GM18505 (cell line): Measurements from ENCODE around the gene CYTH2.
"Not testable (repeated sequence)": the region's sequence is repeated elsewhere in the genome, so short reads cannot be mapped to it uniquely, and the experiment has no call there.

Experiments
- ATAC-seq: cut with Tn5 transposase; IDR thresholded peaks from one replicate; pipeline ENCODE4 v1.9.1; 2021; ENCODE audit not compliant: unreplicated experiment
- POLR2A ChIP-seq: IDR thresholded peaks from 4 replicates; pipeline ENCODE4 v1.6.1; 2011; ENCODE audit warnings: borderline replicate concordance; ENCODE audit not compliant: insufficient read depth, insufficient read length; ENCODE audit errors: extremely low read depth

The CYTH2 gene

GRCh38 chr19:48477067-48477685 is 8.0 kb downstream of the CYTH2 start:
- no peak for TF ChIP-seq POLR2A
- ATAC-seq: no peak

GRCh38 chr19:48477698-48478338 is 8.6 kb downstream of the CYTH2 start:
- no peak for TF ChIP-seq POLR2A
- no peak for ATAC-seq

- TF ChIP-seq POLR2A: no peak
- ATAC-seq: no peak
These were observed 9.4 kb downstream of the CYTH2 start for GRCh38 chr19:48478339-48479256.

- TF ChIP-seq POLR2A: no peak
- no peak for ATAC-seq
These were observed 10.5 kb downstream of the CYTH2 start for GRCh38 chr19:48479686-48480085.

GRCh38 chr19:48480183-48480557 is 11.0 kb downstream of the CYTH2 start:
- no peak for TF ChIP-seq POLR2A
- no peak for ATAC-seq

GRCh38 chr19:48480558-48481500 is 11.7 kb downstream of the CYTH2 start:
- no peak for TF ChIP-seq POLR2A
- no peak for ATAC-seq

GRCh38 chr19:48481846-48482639 is 12.9 kb downstream of the CYTH2 start:
- no peak for ATAC-seq

GRCh38 chr19:48483301-48483700 is 14.1 kb downstream of the CYTH2 start:
- ATAC-seq: no peak
- no peak for TF ChIP-seq POLR2A

More at GRCh38 chr19:48481846-48482639, 12.9 kb downstream of the CYTH2 start:
- TF ChIP-seq POLR2A: no peak

- ATAC-seq: no peak
- TF ChIP-seq POLR2A: no peak
These were observed 15.2 kb downstream of the CYTH2 start for GRCh38 chr19:48484247-48484893.

- no peak for TF ChIP-seq POLR2A
- ATAC-seq: no peak
These were observed 15.9 kb downstream of the CYTH2 start for GRCh38 chr19:48484931-48485612.

- ATAC-seq: not testable (repeated sequence)
These were observed 17.5 kb downstream of the CYTH2 start for GRCh38 chr19:48486706-48487105.
